Trophoblast cell (in vitro differentiated cells and primary cell): ENCODE data around the gene MIAT.

Experiments
- DNase-seq, 2 donors: peaks; one replicate each; pipeline ENCODE4 v3.0.0-alpha.2; 2016
- H2AFZ ChIP-seq: 2 replicates; pipeline ENCODE4 v1.6.1; 2013; ENCODE audit warnings: low read length, moderate library complexity, mild to moderate bottlenecking; ENCODE audit not compliant: insufficient read depth, poor library complexity
- H2AK5ac ChIP-seq: 2 replicates; pipeline ENCODE4 v1.6.1; 2013; ENCODE audit warnings: mild to moderate bottlenecking, low read length
- H2BK120ac ChIP-seq: 2 replicates; pipeline ENCODE4 v1.6.1; 2013; ENCODE audit warnings: low read length, mild to moderate bottlenecking, moderate library complexity; ENCODE audit not compliant: insufficient read depth, poor library complexity
- H2BK12ac ChIP-seq: 2 replicates; pipeline ENCODE4 v1.6.1; 2013; ENCODE audit warnings: mild to moderate bottlenecking, low read length, moderate library complexity
- H2BK5ac ChIP-seq: 2 replicates; pipeline ENCODE4 v1.6.1; 2013; ENCODE audit warnings: low read length, low read depth, moderate library complexity, mild to moderate bottlenecking; ENCODE audit not compliant: poor library complexity
- H3K14ac ChIP-seq: 2 replicates; pipeline ENCODE4 v1.6.1; 2013; ENCODE audit warnings: mild to moderate bottlenecking, low read length
- H3K18ac ChIP-seq: 2 replicates; pipeline ENCODE4 v1.6.1; 2013; ENCODE audit warnings: mild to moderate bottlenecking, low read length
- H3K23ac ChIP-seq: 2 replicates; pipeline ENCODE4 v1.6.1; 2013; ENCODE audit warnings: low read length
- H3K27ac ChIP-seq: 2 replicates; pipeline ENCODE4 v1.5.1; 2013; ENCODE audit warnings: low read depth, mild to moderate bottlenecking, inconsistent platforms, low read length, moderate library complexity
- H3K27me3 ChIP-seq: 2 replicates; pipeline ENCODE4 v1.6.1; 2013; ENCODE audit warnings: inconsistent platforms, mild to moderate bottlenecking, low read length, moderate library complexity; ENCODE audit not compliant: insufficient read depth
- H3K36me3 ChIP-seq, 2 experiments: 1 replicate in 1 of 2; 2 replicates in 1 of 2; pipeline ENCODE4 v1.6.1; 2013; ENCODE audit warnings: low read length in 2 of 2, mild to moderate bottlenecking in 2 of 2, moderate library complexity in 1 of 2; ENCODE audit not compliant: insufficient read depth in 2 of 2, control insufficient read depth in 1 of 2
- H3K4ac ChIP-seq: 2 replicates; pipeline ENCODE4 v1.6.1; 2013; ENCODE audit warnings: low read depth, mild to moderate bottlenecking, low read length, moderate library complexity
- H3K4me1 ChIP-seq, 2 experiments: 1 replicate in 1 of 2; 2 replicates in 1 of 2; pipeline ENCODE4 v1.6.1; 2013; ENCODE audit warnings: low read length in 2 of 2, mild to moderate bottlenecking in 2 of 2, moderate library complexity in 1 of 2; ENCODE audit not compliant: insufficient read depth in 2 of 2, control insufficient read depth in 1 of 2
- H3K4me2 ChIP-seq: 2 replicates; pipeline ENCODE4 v1.6.1; 2013; ENCODE audit warnings: inconsistent platforms, mild to moderate bottlenecking, low read length, moderate library complexity
- H3K4me3 ChIP-seq: 2 replicates; pipeline ENCODE4 v1.5.1; 2013; ENCODE audit warnings: mild to moderate bottlenecking, low read depth, low read length, inconsistent platforms
- H3K79me1 ChIP-seq: one replicate; pipeline ENCODE4 v1.6.1; 2013; ENCODE audit warnings: low read length
- H3K79me2 ChIP-seq: 2 replicates; pipeline ENCODE4 v1.6.1; 2013; ENCODE audit warnings: low read length, mild to moderate bottlenecking; ENCODE audit not compliant: control insufficient read depth, insufficient read depth, poor library complexity
- H3K9ac ChIP-seq: 2 replicates; pipeline ENCODE4 v1.6.1; 2013; ENCODE audit warnings: mild to moderate bottlenecking, low read length
- H3K9me3 ChIP-seq: 2 replicates; pipeline ENCODE4 v1.6.1; 2013; ENCODE audit warnings: low read depth, mild to moderate bottlenecking, control low read depth, inconsistent platforms, low read length; ENCODE audit not compliant: insufficient read depth
- H4K12ac ChIP-seq: 2 replicates; pipeline ENCODE4 v1.6.1; 2013; ENCODE audit warnings: low read depth, mild to moderate bottlenecking, low read length, moderate library complexity
- H4K8ac ChIP-seq: 2 replicates; pipeline ENCODE4 v1.6.1; 2013; ENCODE audit warnings: low read depth, mild to moderate bottlenecking, low read length, moderate library complexity
- H4K91ac ChIP-seq: one replicate; pipeline ENCODE4 v1.6.1; 2013; ENCODE audit warnings: low read depth, mild to moderate bottlenecking, low read length, moderate library complexity
- WGBS: extraction: QIAGEN DNeasy Blood & Tissue Kit; methylation state at CpG from one replicate; pipeline ENCODE4 v1.1.7; 2013; ENCODE audit warnings: missing lambda C conversion rate; ENCODE audit not compliant: insufficient read length, insufficient coverage; ENCODE audit errors: extremely low coverage; 5-methylcytosine and 5-hydroxymethylcytosine counted together

Gene MIAT

DNA sequence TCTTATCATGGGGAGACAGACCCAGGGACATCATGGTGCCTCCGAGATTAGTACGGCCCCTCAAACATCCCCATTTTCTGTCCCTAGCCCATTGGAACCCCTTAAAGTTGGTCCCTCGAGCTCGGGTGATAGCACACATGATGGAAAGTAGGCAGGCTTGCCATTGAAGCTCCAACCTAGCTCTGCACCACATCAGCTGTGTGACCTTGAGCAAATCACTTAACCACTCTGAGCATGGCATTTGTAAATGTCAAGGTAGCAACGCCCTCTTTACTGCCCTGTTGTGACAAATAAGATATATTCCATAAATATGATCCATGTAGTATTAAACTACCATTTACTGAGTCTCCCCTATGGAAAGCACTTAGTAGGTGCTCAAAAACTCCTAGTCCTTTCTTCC lies 61.1 kb downstream of the MIAT start:
- no peak overlapping the region for H3K4me2 ChIP-seq
- WGBS = no CpG with 5 or more reads among the region's 5 CpGs
- H2BK120ac ChIP-seq = no peak overlapping the region
- no peak overlapping the region for H3K27ac ChIP-seq
- H3K4me1 ChIP-seq = peaks cover 0 to 2% of the 10 kb centered on the region in 2 experiments
- DNase-seq = no peak
- no peaks in the 10 kb centered on the region for H3K9me3 ChIP-seq
- H3K36me3 ChIP-seq = no peaks in the 10 kb centered on the region
- no peak overlapping the region for H4K12ac ChIP-seq
- H3K14ac ChIP-seq = no peak overlapping the region
- no peak overlapping the region for H3K23ac ChIP-seq
- H3K4me3 ChIP-seq = no peak overlapping the region
- H3K4ac ChIP-seq = no peak overlapping the region
- H2AK5ac ChIP-seq = no peak overlapping the region
- H4K8ac ChIP-seq = no peak overlapping the region
- H2AFZ ChIP-seq = no peak overlapping the region
- H2BK5ac ChIP-seq = no peak overlapping the region
- no peak overlapping the region for H4K91ac ChIP-seq
- H3K27me3 ChIP-seq = no peaks in the 10 kb centered on the region
- H2BK12ac ChIP-seq = no peak overlapping the region
- H3K18ac ChIP-seq = no peak overlapping the region
- H3K9ac ChIP-seq = no peak overlapping the region
- H3K79me2 ChIP-seq = no peaks in the 10 kb centered on the region
- no peaks in the 10 kb centered on the region for H3K79me1 ChIP-seq

GRCh38 chr22:26718905-26719304 lies 61.5 kb downstream of the MIAT start:
- no peak overlapping the region for H3K4ac ChIP-seq
- H3K27ac ChIP-seq = no peak overlapping the region
- H3K27me3 ChIP-seq = no peaks in the 10 kb centered on the region
- H3K14ac ChIP-seq = no peak overlapping the region
- H2BK5ac ChIP-seq = no peak overlapping the region
- H2BK120ac ChIP-seq = no peak overlapping the region
- H3K36me3 ChIP-seq = no peaks in the 10 kb centered on the region
- no CpG with 5 or more reads among the region's 4 CpGs for WGBS
- H3K18ac ChIP-seq = no peak overlapping the region
- H3K9ac ChIP-seq = no peak overlapping the region
- no peak overlapping the region for H3K4me3 ChIP-seq
- H3K23ac ChIP-seq = no peak overlapping the region
- no peak overlapping the region for H4K12ac ChIP-seq
- H3K4me2 ChIP-seq = no peak overlapping the region
- H2BK12ac ChIP-seq = no peak overlapping the region
- peaks cover 0 to 2% of the 10 kb centered on the region in 2 experiments for H3K4me1 ChIP-seq
- no peaks in the 10 kb centered on the region for H3K79me1 ChIP-seq
- no peaks in the 10 kb centered on the region for H3K79me2 ChIP-seq
- no peak overlapping the region for H2AFZ ChIP-seq
- no peaks in the 10 kb centered on the region for H3K9me3 ChIP-seq
- H2AK5ac ChIP-seq = no peak overlapping the region
- DNase-seq = no peak
- H4K91ac ChIP-seq = no peak overlapping the region
- H4K8ac ChIP-seq = no peak overlapping the region

GRCh38 chr22:26722159-26722558 lies 64.8 kb downstream of the MIAT start:
- H3K4me3 ChIP-seq = no peak overlapping the region
- H3K79me1 ChIP-seq = no peaks in the 10 kb centered on the region
- no CpG with 5 or more reads among the region's 3 CpGs for WGBS
- H3K27ac ChIP-seq = no peak overlapping the region
- no peak overlapping the region for H2BK120ac ChIP-seq
- no peak overlapping the region for H3K4ac ChIP-seq
- no peak overlapping the region for H3K9ac ChIP-seq
- H3K9me3 ChIP-seq = peaks cover 2% of the 10 kb centered on the region
- H2BK12ac ChIP-seq = no peak overlapping the region
- peaks cover 0 to 2% of the 10 kb centered on the region in 2 experiments for H3K4me1 ChIP-seq
- H2BK5ac ChIP-seq = no peak overlapping the region
- H3K14ac ChIP-seq = no peak overlapping the region
- H4K91ac ChIP-seq = no peak overlapping the region
- H2AFZ ChIP-seq = no peak overlapping the region
- H3K18ac ChIP-seq = no peak overlapping the region
- H4K8ac ChIP-seq = no peak overlapping the region
- no peak overlapping the region for H4K12ac ChIP-seq
- no peaks in the 10 kb centered on the region for H3K79me2 ChIP-seq
- no peak overlapping the region for H2AK5ac ChIP-seq
- DNase-seq = no peak
- no peaks in the 10 kb centered on the region for H3K36me3 ChIP-seq
- no peak overlapping the region for H3K23ac ChIP-seq
- H3K27me3 ChIP-seq = no peaks in the 10 kb centered on the region
- H3K4me2 ChIP-seq = no peak overlapping the region

DNA sequence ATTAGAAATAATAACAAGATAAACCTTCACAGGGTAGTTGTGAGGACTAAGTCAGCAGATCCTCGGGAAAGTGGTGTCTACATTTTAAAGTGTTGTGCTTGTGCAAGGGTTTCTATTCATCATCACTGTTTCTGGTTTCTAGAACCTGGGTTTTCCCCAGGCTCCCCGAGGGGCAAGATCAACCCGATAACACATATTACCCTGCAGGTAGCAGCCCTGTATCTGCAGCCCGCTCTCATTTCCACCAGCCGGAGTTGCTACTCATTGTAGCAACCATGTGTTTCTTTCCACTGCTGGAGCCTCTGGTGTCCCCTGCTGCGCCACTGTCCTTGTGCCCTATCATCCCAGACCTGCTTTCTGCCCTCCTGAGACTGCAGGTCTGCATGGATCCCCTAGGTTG lies 67.0 kb downstream of the MIAT start:
- no peak for DNase-seq
- Histone ChIP-seq H4K91ac (no peak overlapping the region), H3K14ac (no peak overlapping the region), H2BK120ac (no peak overlapping the region), H3K79me1 (no peaks in the 10 kb centered on the region), H2AK5ac (no peak overlapping the region), H3K23ac (no peak overlapping the region), H3K4me1 (no peaks in the 10 kb centered on the region), H2BK12ac (no peak overlapping the region), H3K9me3 (peaks cover 2% of the 10 kb centered on the region), H4K8ac (no peak overlapping the region), H3K36me3 (no peaks in the 10 kb centered on the region), H3K4me2 (no peak overlapping the region), H3K4ac (no peak overlapping the region), H3K79me2 (no peaks in the 10 kb centered on the region), H2BK5ac (no peak overlapping the region), H2AFZ (no peak overlapping the region), H3K18ac (no peak overlapping the region), H4K12ac (no peak overlapping the region), H3K9ac (no peak overlapping the region), H3K4me3 (no peak overlapping the region), H3K27me3 (no peaks in the 10 kb centered on the region), H3K27ac (no peak overlapping the region)
- no CpG with 5 or more reads among the region's 6 CpGs for WGBS
